Activated naive CD8-positive, alpha-beta T cell (primary cell): Measurements from ENCODE around the gene JADE2.
A peak's percentile ranks its signal among the peaks of the same experiment; 100 is the strongest.
"Not testable (repeated sequence)": the region's sequence is repeated elsewhere in the genome, so short reads cannot be mapped to it uniquely, and the experiment has no call there.

Source experiments
- H3K27ac Mint-ChIP-seq: one replicate; pipeline ENCODE4 v1.8.0; 2021; ENCODE audit warnings: mixed read lengths
- H3K27me3 Mint-ChIP-seq: one replicate; pipeline ENCODE4 v1.8.0; 2021; ENCODE audit warnings: mixed read lengths
- H3K36me3 Mint-ChIP-seq: one replicate; pipeline ENCODE4 v1.8.0; 2021; ENCODE audit warnings: mixed read lengths
- H3K4me1 Mint-ChIP-seq: one replicate; pipeline ENCODE4 v1.8.0; 2021; ENCODE audit warnings: low read depth, mixed read lengths
- H3K4me3 Mint-ChIP-seq: one replicate; pipeline ENCODE4 v1.8.0; 2021; ENCODE audit warnings: mild to moderate bottlenecking, mixed read lengths
- H3K9me3 Mint-ChIP-seq: one replicate; pipeline ENCODE4 v1.8.0; 2021; ENCODE audit warnings: low read depth, mixed read lengths

Gene JADE2

DNA sequence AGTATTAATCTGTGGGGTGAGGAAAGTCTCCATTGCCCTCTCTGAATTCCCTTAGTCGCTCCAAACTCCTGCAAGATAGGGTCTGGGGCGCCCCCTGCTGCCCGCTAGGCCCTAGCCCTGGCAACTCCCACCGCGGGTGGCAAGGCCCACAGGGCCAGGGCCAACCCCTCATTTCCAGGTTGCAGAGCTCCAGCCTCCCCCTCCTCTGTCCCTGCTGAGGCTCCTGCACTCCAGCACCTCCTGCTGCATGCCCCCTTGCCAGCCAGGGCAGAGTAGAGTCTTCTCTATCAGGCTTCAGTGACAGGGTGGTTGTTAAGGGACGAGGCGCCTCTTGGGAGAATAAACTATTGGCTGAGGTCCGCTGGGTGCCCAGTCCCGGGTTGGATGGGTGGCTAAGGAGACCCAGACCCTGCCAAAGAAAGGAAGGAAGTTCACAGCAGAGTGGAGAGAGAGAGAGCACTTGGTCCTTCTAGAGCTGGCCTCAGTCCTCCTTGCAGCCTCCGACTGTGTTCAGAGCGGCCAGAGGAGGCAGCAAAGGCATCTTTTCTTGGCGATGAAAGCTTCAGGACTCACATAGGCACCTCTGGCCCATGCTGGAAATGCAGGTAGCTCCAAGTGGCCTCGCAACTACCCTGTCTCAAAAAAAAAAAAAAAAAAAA lies 61.5 kb downstream of the JADE2 start:
- no peaks in the 10 kb centered on the region for H3K9me3 Mint-ChIP-seq
- H3K27me3 Mint-ChIP-seq, result no peaks in the 10 kb centered on the region
- no peak overlapping the region for H3K27ac Mint-ChIP-seq
- peaks cover 8% of the 10 kb centered on the region for H3K4me1 Mint-ChIP-seq
- H3K36me3 Mint-ChIP-seq, result no peaks in the 10 kb centered on the region
- H3K4me3 Mint-ChIP-seq, result no peak overlapping the region

DNA sequence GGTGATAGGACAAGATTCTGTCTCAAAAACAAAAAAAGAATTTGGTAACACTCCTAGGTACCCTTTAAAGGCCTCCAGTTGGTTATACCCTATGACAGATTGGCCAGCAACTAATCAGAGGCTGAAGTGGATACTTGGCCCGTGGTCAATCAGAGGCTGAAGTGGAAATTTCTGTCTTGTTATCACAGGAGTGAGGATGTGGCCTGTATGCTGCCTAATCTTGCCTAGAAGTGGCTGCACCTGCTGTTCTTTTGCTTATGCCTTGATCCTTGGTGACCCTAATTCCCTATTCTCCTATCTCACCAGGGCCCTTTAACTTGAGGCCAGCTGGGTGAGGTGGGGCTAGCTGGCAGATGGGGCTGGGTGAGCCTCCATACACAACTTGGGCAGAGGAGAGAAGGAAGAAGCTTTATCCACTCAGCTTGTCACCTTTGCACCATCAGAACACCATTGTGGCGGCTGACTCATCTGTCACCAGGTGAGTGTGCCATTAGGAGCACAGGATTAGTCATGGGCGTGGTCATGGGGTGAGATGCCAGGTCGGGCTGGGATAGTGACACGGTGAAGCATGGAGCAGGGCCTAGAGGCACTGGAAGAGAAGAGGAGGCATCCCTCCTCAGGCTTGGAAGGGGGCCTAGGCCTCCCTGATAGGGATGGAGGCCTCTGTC lies 65.7 kb downstream of the JADE2 start:
- no peak overlapping the region for H3K4me3 Mint-ChIP-seq
- H3K9me3 Mint-ChIP-seq, result no peaks in the 10 kb centered on the region
- peaks cover 10% of the 10 kb centered on the region for H3K4me1 Mint-ChIP-seq
- H3K27me3 Mint-ChIP-seq, result no peaks in the 10 kb centered on the region
- H3K36me3 Mint-ChIP-seq, result no peaks in the 10 kb centered on the region
- H3K27ac Mint-ChIP-seq, result peak overlapping the region; percentile 34

DNA sequence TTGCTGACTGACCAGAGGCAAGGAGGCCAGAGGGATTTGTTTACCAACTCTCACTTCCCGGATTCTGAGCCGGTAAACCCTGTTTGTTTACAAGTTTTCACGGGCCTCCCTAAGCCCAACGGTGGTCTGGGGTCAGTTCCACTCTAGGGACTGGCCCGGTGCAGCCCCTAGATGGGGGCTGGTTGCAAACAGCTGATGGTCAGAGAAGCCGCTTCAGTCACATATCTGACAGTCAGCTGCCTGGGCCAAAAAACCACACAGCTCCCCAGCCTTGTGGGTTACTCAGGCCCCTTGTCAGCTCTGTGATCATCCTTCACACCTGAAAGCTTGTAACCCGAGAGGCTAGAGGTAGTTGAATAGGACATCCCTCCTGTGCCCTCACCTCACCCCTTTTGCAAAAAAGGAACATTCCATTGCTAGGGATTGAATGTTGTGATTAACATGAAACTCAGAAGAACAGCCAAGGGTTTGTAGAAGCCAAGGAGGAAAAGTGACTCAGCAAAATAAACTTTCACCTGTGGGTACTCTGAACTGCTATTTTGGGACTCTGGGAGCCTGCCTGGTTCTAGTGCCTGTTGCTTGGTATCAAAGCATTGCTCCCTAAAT lies 66.8 kb downstream of the JADE2 start:
- Mint-ChIP-seq H3K4me1 (peaks cover 3% of the 10 kb centered on the region), H3K9me3 (no peaks in the 10 kb centered on the region), H3K27me3 (peaks cover 1% of the 10 kb centered on the region), H3K36me3 (no peaks in the 10 kb centered on the region), H3K4me3 (no peak overlapping the region), H3K27ac (no peak overlapping the region)

DNA sequence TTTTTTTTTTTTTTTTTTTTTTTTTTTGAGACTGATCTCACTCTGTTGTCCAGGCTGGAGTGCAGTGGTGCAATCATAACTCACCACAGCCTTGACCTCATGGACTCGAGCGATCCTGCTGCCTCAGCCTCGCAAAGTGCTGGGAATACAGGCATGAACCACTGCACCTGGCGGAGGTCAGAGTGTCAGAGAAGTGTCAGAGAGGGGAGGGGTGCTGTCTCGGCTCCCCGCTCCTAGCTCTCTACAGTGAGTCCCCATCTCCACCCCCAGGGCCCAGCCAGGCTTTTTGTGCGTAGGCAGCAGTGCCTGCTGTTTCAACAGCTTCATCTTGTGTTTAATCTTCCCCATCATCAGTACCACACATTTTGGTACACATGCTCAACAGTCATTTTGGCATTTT lies 68.9 kb downstream of the JADE2 start:
- peaks cover 1% of the 10 kb centered on the region for H3K27me3 Mint-ChIP-seq
- peaks cover 3% of the 10 kb centered on the region for H3K4me1 Mint-ChIP-seq
- no peaks in the 10 kb centered on the region for H3K36me3 Mint-ChIP-seq
- H3K27ac Mint-ChIP-seq, result no peak overlapping the region
- no peak overlapping the region for H3K4me3 Mint-ChIP-seq
- no peaks in the 10 kb centered on the region for H3K9me3 Mint-ChIP-seq

DNA sequence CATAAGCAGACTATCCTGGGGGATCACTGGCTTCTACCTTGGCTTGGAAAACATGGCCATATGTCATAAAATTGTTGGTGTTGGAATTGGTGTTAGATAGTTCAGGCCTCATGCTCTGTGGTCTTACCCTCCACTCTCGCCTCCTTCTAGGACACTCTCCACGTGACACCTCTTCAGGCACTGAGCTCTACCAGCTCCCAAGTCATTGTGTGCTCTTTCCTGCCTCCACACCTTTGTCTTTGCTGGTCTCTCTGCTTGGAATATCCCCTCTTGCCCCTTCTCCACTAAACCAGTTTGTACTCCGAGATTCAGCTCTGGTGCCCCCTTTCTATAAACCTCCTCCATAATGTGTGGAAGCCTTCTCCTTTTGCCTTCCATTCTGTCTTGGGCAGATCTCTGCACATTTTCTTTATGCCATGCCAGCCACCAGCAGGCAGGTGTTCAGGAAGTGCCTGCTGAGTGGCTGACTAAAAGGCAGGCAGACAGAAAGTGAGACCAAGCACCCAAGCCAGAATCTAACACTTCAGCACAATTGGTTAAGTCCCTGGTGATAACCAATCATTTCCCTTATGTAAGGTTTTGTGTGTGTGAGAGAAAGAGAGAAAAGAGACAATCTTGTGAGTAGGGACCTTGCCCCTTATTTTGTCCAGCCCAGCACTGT lies 69.5 kb downstream of the JADE2 start:
- Mint-ChIP-seq H3K4me1 (peaks cover 3% of the 10 kb centered on the region), H3K4me3 (no peak overlapping the region), H3K27me3 (peaks cover 1% of the 10 kb centered on the region), H3K9me3 (no peaks in the 10 kb centered on the region), H3K27ac (no peak overlapping the region), H3K36me3 (no peaks in the 10 kb centered on the region)

DNA sequence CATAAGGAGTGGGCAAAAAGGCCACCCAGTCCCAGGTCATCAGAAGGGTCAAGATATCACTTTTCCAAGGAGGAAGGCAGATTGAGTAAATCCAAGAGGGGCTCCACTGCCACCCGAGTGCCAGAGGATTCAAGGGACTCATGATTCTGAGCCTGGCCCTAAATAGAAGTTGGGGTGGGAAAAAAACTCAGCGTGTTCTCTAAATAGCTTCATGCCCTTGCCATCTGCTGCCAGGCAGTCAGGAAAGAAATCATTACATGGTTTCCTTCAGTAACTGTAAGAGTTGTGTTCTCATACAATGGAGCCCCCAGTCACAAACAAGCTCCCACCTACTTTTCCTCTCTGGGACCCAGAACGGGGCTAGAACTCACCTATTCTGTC lies 70.0 kb downstream of the JADE2 start:
- Mint-ChIP-seq H3K4me1 (peaks cover 4% of the 10 kb centered on the region), H3K36me3 (no peaks in the 10 kb centered on the region), H3K4me3 (no peak overlapping the region), H3K27me3 (peaks cover 1% of the 10 kb centered on the region), H3K9me3 (no peaks in the 10 kb centered on the region), H3K27ac (no peak overlapping the region)

DNA sequence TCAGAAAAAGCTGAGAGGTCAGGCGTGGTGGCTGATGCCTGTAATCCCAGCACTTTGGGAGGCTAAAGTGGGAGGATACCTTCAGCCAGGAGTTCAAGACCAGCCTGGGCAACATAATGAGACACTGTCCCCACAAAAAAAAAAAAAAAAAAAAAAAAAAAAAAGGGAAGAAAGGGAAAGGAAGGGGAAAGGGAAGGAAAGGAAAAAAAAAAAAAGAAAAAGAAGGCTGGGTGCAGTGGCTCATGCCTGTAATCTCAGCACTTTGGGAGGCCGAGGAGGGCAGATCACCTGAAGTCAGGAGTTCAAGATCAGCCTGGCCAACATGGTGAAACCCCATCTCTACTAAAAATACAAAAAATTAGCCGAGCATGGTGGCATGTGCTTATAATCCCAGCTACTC lies 74.3 kb downstream of the JADE2 start:
- not testable (repeated sequence) for H3K4me3 Mint-ChIP-seq, H3K27ac Mint-ChIP-seq, H3K27me3 Mint-ChIP-seq, H3K36me3 Mint-ChIP-seq, H3K9me3 Mint-ChIP-seq
- H3K4me1 Mint-ChIP-seq, result peaks cover 26% of the 10 kb centered on the region

DNA sequence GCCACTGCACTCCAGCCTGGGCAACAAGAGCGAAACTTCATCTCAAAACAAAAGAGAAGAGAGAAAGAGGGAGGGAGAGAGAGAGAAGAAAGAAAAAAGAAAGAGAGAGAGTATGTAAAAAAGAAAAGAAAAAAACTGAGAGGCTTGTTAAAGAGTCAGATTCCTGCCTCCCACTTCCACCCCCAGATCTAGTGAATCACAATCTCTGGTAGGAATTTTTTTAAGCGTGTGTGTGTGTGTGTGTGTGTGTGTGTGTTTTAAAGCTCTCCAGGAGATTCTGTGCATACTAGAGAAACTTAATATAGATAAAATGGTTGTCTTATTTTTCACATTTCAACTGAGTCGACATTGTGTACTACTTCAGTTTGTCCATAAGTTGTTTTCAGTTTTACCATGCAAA lies 75.1 kb downstream of the JADE2 start:
- Mint-ChIP-seq H3K9me3 (no peaks in the 10 kb centered on the region), H3K27me3 (peaks cover 1% of the 10 kb centered on the region), H3K4me3 (no peak overlapping the region), H3K36me3 (no peaks in the 10 kb centered on the region), H3K27ac (no peak overlapping the region), H3K4me1 (peaks cover 29% of the 10 kb centered on the region)

DNA sequence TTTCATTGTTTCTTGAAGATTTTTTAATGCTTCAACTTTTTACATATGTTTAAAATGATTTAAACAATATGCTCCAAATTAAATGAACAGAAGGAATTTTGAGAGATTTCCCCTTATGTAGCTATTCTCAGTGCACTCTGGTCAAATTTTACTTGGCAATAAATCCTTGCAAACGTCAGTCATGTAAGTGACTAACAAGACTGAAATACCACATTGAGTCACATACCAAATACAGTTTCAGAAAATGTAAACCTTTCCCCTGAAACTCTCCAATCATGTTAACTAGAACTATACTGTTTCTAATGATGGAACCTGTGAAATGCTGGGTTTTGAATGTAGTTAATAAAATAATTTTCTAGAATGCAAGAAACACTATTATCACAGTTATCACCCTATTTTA lies 77.6 kb downstream of the JADE2 start:
- no peaks in the 10 kb centered on the region for H3K36me3 Mint-ChIP-seq

DNA sequence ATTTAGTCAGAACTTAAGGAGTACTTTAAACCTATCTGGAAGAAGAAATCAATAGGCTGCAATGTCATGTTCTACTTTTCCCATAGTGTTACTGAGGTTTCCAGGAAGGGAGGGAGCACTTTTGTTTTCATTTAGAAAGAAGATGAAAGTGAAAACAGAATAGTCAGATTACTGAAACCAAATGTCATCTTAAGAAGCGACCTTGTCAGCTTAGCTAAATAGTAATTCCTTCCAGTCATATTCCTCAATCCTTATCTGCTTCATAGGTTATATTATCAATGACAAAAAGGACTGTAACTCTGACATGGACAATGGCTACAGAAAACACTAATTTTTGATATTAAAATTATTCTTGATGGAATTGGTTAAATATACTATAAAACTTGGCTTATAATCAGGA lies 79.4 kb downstream of the JADE2 start:
- peaks cover 2% of the 10 kb centered on the region for H3K36me3 Mint-ChIP-seq
- peak overlapping the region; percentile 87 for H3K27ac Mint-ChIP-seq
- H3K9me3 Mint-ChIP-seq, result no peaks in the 10 kb centered on the region
- peaks cover 29% of the 10 kb centered on the region for H3K4me1 Mint-ChIP-seq
- H3K4me3 Mint-ChIP-seq, result peak overlapping the region; percentile 27
- no peaks in the 10 kb centered on the region for H3K27me3 Mint-ChIP-seq

More for the DNA sequence above, 77.6 kb downstream of the JADE2 start:
- H3K4me1 Mint-ChIP-seq, result peaks cover 29% of the 10 kb centered on the region
- H3K27ac Mint-ChIP-seq, result peak overlapping the region; percentile 87
- H3K4me3 Mint-ChIP-seq, result peak overlapping the region; percentile 42
- no peaks in the 10 kb centered on the region for H3K27me3 Mint-ChIP-seq
- no peaks in the 10 kb centered on the region for H3K9me3 Mint-ChIP-seq

DNA sequence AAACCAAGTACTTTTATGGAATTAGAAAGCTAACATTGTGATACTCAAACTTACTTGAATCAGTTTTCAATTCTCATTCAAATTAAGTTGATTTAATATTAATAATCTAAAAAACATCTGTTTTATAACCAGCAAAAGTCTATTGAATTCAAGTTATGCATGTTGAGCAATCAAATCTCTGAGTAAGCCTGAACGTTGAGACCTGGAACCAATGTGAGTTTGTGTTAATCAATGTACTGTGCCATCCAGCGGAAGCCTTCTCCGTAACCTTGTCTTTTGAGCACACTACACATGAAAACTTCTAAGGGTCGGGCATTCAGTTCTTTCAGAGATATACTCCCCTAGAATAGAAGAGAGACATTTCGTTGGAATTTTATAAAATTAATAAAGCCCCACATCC lies 81.3 kb downstream of the JADE2 start:
- Mint-ChIP-seq H3K27me3 (no peaks in the 10 kb centered on the region), H3K4me3 (no peak overlapping the region), H3K36me3 (peaks cover 4% of the 10 kb centered on the region), H3K27ac (no peak overlapping the region), H3K4me1 (peaks cover 29% of the 10 kb centered on the region), H3K9me3 (no peaks in the 10 kb centered on the region)

DNA sequence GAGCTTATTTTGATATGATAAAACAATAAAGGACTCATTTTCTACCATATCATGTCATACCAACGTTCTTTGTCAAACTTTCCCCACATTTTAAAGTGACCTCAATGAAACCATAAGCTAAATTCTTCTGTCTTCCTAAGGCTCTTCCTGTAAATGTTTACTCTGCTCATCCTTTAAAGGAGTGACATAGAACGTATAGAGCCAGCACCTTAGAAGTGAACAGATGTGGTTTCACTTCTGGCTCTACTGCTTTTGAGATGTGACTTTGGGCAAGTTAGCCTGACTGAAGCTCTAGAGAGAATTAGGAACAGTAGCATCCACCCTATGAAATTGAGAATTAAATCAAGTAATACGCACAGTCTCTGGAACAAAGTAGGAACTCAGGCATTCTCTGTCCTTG lies 83.1 kb downstream of the JADE2 start:
- peaks cover 4% of the 10 kb centered on the region for H3K36me3 Mint-ChIP-seq

DNA sequence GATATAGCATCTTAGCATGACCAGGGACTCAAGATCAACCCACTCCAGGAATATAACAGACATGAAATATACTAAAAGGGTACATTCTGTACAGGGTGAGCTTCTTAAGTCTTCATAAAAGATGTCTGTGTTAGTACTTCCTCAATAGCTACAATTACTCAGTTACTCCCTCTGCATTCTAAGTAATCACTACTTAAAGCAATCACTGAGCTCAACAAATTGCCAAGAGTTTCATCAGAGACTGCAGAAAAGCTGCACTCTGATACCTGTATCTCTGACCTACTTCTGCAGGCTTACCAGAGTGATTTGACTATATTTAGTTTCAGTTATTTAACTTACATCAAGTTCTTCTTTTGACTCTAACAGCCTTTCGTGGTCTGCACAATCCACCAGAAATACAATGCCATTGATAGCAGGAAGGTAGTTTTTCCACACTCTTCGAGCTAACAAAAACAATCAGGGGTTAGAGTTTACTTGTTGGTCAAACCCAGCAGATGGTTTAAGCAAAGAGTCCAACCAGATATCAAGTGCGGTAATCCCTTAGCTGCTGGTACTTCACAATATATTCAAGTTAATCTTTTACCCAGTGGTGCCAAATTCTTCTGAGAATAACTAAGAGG lies 83.9 kb downstream of the JADE2 start:
- H3K4me1 Mint-ChIP-seq, result peaks cover 17% of the 10 kb centered on the region
- no peak overlapping the region for H3K4me3 Mint-ChIP-seq
- H3K27me3 Mint-ChIP-seq, result no peaks in the 10 kb centered on the region
- peak overlapping the region; percentile 68 for H3K27ac Mint-ChIP-seq
- no peaks in the 10 kb centered on the region for H3K9me3 Mint-ChIP-seq
- peaks cover 7% of the 10 kb centered on the region for H3K36me3 Mint-ChIP-seq

More for the DNA sequence above, 83.1 kb downstream of the JADE2 start:
- Mint-ChIP-seq H3K27me3 (no peaks in the 10 kb centered on the region), H3K4me1 (peaks cover 21% of the 10 kb centered on the region), H3K9me3 (no peaks in the 10 kb centered on the region), H3K27ac (no peak overlapping the region), H3K4me3 (no peak overlapping the region)

DNA sequence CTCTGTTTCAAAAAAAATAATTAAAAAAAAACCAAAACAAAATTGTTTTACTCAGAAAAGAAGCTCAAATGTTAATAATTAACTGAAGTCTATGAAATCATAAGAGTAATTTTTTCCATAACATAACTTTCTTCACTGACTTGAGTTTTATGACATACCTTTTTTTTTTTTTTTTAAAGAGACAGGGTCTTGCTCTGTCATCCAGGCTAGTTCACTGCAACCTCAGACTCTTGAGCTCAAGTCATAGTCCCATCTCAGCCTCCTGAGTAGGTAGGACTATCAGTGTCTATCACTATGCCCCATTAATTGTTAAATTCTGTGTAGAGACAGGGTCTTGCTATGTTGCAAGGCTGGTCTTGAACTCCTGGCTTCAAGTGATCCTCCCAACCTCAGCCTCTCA lies 85.3 kb downstream of the JADE2 start:
- H3K27ac Mint-ChIP-seq, result peak overlapping the region; percentile 4
- no peaks in the 10 kb centered on the region for H3K9me3 Mint-ChIP-seq
- H3K4me3 Mint-ChIP-seq, result no peak overlapping the region
- peaks cover 7% of the 10 kb centered on the region for H3K4me1 Mint-ChIP-seq
- H3K27me3 Mint-ChIP-seq, result no peaks in the 10 kb centered on the region
- peaks cover 8% of the 10 kb centered on the region for H3K36me3 Mint-ChIP-seq

DNA sequence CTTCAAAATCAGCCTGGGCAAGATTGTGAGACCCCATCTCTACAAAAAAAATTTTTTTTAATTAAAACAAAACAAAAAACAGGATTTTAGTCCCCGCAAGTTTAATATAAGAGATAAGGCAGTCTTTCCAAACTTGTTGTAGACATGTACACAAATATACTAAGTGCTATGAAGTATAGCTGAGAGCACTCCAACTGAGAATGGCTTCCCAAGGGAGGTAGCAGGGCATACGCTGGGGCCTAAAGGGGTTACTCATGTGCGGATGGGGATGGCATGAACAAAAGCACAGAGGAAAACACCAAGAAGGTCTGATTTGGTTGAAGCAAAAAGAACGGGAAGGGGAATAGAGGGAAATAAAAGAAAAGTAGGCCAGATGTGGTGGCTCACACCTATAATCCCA lies 86.0 kb downstream of the JADE2 start:
- no peaks in the 10 kb centered on the region for H3K9me3 Mint-ChIP-seq
- no peaks in the 10 kb centered on the region for H3K27me3 Mint-ChIP-seq
- H3K4me1 Mint-ChIP-seq, result peaks cover 7% of the 10 kb centered on the region
- H3K4me3 Mint-ChIP-seq, result no peak overlapping the region
- peaks cover 8% of the 10 kb centered on the region for H3K36me3 Mint-ChIP-seq
- H3K27ac Mint-ChIP-seq, result no peak overlapping the region
